ENCODE measurements around the gene LRRC4.
A peak's percentile ranks its signal among the peaks of the same experiment; 100 is the strongest.

LRRC4 gene

DNA sequence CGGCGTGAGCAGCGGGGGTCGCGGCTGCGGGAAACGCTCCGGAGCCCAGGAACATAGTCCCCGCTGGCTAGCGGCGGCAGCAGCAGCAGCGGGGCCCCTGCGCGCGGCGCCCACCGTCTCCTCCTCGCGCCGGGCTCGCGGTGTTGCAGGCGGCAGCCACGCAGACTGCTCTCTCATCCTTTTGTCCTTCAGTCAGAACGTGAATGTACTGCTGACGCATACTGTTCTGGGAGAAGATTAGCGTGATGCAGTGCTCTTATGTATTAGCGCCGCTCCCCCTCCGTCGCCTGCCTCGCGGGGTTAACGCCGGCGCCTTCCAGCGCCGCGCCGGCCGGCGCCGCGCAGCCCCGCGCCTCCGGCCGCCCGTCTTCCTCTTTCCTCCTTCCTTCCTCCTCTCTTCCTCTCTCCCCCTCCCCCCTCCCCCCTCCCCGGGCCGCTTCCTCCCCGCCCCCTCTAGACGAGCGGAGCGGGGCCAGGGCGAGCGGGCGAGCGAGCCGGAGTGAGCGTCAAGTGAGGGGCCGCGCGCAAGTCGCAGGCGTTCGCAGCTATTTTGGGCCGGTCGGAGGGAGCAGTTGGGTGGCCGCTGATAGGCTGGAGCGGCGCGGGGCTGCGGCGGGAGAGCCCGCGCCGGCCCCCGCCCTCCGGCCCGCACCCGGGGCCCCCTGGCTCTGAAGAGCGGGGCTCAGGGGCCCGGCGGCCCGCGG lies 816 bp upstream of the LRRC4 start:
- DNase-seq (ENCODE audit: low spot score) = peak; percentile 22

DNA sequence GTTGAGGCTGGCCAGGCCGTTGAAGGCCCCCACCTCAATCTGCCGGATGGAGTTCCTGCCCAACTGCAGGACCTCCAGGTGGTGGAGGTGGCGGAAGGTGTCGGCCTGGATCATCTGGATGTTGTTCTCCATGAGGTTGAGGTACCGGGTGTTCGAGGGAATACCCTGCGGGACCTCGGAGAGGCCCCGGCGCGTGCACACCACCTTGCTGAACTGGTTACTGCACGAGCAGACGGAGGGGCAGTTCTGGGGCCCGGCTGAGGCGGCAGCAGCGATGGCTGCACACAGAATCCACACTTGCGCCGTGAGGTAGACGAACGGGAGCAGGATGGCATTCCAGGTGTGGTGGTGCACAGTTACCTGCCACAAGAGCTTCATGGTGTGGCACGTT lies 979 bp downstream of the LRRC4 start:
- no peak for DNase-seq (ENCODE audit: low spot score)

DNA sequence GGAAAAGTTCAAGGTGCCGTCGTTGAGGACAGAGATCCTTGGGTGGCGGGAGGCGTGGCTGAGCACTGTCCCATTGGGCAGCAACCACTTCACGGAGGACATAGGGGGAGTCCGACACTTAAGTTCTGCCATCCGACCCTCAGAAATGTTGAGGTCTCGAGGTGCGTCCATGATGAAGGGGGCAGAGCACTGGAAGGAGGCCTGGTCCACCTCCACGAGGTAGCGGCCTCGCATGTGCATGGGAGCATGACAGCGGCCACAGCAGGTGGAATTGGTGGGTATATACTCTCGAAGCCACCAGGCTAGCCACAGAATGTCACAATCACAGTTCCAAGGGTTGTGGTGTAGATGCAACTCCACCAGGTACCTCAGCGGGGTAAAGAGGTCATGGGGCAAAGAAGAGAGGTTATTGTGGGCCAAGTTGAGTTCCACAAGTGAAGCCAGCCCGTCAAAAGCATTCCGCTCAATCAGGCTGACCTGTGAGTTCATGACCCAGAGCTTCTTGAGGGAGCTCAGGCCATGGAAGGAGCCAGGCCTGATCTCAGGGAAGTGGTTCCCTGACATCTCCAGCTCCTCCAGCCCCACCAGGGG lies 1.7 kb downstream of the LRRC4 start:
- no peak for DNase-seq (ENCODE audit: low spot score)

DNA sequence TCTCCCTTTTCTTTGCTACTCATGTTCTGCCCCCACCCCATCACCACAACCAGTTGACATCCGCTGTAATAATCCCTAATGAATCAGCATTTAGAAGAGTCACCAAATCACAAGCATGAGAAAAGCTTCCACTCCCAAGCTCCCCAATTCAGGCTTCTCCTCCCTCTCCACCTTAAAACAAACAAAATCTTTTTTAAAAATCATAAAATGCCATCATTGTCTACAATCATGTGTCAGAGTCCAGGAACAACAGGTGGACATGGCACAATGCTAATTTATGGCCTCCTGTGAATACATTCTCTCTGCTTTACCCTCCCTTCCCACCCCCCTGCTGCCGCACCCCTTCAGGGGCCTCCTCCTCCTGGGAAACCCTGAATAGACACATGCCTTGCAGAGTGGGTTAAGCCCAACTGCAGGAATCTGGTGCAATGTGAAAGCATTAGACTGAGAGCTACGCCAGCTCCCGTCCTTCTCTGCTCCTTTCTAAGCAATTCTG lies 3.7 kb downstream of the LRRC4 start:
- DNase-seq (ENCODE audit: low spot score) = no peak

DNA sequence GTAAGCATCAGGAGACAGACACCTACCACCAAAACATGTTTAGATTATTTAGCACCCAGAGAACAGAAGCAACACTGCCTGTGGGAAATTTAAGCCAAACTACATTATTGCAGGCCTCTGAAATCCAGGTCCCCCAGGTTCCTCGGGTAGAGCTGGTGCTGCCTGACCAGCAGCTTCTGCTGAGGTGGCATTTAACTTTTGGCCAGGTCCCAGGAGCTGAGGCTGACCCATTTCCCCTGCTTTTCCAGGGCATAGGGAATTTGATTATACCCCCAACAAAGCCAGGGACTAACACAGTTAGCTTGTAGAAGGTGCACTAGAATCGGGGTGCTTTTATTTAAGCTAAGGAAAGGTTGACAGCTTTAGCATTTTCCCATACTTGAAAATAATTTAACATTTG lies 4.7 kb downstream of the LRRC4 start:
- DNase-seq (ENCODE audit: low spot score) = no peak

DNA sequence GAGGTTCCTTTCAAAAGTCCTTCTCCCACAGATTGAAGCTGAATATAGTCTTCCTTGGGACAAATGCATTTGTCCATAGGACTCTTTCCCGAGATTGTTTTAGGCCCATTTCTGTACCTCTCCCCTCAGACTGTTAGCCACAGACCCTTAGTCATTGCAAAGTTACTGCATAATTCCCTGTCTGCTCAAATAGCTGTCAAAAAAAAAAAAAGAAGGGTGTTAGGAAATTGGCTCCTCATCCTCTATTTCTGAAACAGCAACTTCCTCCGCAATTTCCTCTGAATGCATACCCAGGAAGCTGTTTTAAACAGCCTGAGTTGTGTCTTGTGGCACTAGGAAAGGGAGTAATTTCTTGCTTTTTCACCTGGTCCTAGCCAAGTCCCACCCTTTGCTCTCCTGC lies 5.4 kb downstream of the LRRC4 start:
- DNase-seq (ENCODE audit: low spot score) = no peak

DNA sequence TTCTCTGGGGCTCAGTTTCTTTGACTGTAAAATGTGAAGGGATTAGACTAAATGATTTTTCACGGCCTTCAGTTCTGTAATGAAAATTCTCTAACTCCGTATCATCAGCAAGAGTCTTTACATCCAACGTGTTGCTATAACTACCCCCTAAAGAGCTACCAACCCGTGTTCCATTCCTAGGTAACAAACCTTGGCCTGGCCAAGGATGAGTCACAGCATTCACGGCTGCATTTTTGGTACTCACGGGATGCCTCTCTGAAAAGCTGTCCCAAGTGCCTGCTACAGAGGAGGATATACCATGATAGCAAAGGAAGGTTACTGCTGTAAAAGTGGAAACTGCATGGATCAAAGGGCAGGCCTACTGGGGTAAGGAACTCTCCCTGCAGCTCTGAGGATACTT lies 5.9 kb downstream of the LRRC4 start:
- no peak for DNase-seq (ENCODE audit: low spot score)

DNA sequence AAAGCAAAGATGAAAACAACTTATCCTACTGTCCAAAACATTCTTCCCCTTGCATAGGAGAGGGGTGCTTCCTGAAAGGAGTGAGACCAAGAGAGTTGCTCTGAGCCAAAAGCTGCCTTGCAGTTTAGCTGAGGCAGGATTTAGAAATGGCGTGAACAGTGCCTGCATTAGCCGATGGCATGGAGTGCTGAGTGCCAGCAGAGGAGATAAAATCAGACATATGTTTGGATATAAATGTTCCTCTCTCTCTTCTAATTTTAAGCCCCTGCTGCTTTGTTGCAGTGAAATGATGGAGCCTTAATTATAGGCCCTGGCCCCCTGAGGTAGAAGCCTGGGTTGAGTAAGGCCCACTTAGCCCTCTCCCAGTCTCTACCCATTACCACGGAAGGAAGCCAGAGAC lies 7.1 kb downstream of the LRRC4 start:
- DNase-seq (ENCODE audit: low spot score) = no peak

DNA sequence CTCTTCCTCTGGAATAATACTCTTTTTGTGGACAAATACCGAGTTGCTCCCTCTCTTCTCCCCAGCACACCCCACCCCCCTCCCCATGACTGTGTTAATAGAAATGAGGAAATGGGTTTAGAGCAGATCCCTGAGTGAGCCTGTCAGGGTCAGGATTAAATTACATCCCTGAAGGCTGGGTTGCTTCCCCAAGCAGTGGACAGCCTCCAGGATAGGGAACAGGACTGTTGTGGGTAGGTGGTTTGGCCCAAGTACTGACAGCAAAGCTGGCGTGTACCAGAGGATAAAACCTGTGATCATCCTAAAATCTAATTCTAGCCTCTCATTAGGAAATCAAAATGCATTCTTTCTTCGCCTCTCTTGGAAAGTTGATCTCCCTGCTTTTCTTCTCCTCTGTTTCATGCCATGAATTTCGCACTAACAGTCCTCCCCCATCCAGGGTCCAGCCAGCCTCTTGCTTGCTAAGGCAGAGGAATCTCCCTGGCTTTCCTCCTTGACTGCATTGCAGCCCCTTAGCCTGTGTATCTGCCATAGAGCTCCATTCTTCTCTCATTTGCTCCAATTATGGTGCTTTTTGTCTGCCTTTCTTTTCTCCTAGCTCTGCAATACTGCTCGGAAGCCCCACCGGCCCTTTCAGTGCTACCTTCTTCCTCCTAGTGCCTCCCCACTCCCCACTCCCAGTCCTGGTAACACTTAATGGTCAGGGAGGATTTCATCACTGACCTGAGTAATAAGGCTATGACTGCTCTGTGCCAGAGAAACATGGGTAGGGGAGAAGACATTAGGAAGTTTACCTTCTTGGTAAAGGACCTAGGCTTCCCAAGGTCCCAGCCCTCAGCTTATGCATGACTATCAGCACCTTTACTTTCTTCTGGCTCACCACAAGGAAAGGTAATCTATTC lies 8.4 kb downstream of the LRRC4 start:
- DNase-seq (ENCODE audit: low spot score) = no peak

DNA sequence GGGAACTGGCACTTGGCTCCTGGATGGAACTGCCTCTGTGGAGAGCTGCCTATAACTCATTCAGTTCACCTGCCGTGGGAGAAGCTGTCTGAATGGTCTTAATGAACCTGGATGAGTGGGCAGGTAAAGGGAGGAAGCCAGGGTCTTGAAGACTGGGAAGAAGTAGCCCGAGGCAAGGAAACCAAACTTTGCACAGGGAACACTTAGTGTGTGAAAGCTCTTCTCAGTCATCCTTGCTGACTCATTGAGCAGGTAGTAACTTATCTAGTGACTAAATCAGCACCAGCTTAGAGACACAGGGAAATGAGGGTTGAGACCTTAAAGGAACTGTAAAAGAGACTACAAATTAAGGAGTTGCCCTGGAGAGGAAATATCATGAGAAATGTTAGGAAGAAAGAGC lies 9.9 kb downstream of the LRRC4 start:
- DNase-seq (ENCODE audit: low spot score) = no peak

DNA sequence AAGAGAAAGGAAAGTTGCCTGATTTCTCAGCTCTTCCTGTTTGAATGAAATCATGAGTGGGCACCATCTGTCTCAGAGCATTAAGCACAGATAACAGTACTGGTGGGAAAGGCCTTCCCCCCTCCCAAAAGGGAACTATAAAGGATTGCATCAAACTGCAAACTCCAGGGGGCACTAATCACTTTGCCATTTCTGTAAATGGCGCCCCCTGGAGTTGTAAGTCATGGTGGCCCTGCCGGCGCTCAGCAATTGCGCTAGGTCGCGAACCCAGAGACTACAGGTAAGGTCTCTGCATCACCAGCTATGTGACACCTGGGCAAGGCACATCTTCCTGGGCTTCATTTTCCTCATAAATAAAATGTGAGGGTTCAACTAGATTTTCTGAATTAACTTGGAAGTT lies 11.1 kb downstream of the LRRC4 start:
- no peak for DNase-seq (ENCODE audit: low spot score)

DNA sequence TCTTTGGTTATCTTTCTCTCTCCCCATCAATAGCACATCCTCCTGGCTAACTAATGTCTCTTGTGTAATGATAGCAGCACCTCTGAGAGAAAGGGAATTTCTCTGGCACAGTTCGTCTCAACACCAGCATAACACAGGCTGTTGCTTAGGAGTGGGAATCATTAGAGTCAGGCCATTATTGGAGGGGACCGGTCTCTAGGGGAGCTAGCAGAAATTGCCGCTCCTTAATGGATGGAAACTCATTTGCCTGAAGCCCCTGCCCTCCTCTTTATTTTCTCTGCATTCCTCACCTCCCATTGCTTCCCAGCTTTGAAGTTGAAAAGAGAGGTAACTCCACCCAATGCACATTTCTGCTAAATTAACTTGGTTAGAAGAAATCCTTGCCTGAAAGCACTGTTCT lies 11.9 kb downstream of the LRRC4 start:
- DNase-seq (ENCODE audit: low spot score) = no peak

DNA sequence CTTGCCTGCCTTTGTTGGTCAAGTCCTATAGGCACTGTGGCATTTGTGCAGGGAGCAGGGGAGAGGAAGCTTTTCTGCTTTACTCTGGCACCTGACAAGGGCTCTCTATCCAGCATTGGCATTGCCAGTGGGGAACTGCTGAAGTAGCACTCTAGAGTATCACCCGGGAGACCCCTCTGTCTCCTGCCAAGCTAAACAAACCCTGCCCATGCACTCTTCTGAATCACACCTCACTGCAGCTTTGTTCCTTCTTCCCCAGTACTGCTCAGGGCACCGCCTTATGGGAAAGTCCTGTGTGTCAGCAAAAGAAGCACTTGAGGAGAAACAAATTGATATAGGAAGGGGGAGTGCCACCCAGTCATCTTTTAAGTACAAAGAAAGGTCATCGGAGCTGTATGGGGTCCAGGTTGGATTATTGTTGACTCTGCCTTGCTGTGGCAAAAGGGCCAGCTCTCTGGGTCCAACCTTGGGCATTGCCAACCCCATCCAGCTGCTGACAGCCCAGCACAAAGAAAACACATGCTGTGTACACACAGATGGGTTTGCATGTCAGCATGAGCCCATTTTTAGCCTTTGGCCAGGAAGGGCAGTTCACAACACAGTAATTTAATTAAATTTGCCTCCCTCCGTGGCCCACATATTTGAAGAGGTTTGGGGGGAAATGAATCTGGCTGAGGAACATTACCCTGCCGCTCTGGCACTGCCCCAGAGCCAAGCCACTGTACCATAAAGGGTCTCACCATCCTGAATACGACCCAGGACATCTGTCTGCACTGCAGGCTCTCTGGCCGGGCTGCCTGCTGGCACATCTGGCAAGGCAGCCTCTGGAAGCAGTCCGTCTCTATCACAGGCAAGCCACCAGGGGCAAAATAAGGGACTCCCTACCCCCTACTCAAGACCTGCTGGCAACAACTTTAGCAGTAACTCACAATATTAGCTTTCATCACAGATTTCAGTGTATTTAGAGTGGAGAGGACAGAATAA lies 13.1 kb downstream of the LRRC4 start:
- no peak for DNase-seq (ENCODE audit: low spot score)

DNA sequence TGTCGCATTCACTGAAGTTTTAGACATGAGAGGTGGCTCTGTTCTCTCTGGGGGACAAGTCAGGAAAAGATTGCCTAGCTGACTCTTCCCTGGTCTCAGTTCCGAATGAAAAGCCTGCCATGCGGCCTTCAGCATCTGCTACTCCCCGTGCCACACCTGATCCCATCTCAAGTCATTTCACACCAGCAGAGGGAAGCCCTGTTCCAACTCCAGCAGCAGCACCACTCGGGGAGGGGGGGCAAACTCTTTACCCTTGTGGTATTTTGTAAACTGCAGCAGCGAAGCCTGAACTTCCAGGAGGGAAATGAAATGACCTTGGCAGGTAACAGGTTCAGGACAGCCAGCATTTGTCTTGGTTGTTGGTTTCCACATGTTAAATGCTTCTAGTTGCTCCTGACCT lies 13.8 kb downstream of the LRRC4 start:
- no peak for DNase-seq (ENCODE audit: low spot score)

DNA sequence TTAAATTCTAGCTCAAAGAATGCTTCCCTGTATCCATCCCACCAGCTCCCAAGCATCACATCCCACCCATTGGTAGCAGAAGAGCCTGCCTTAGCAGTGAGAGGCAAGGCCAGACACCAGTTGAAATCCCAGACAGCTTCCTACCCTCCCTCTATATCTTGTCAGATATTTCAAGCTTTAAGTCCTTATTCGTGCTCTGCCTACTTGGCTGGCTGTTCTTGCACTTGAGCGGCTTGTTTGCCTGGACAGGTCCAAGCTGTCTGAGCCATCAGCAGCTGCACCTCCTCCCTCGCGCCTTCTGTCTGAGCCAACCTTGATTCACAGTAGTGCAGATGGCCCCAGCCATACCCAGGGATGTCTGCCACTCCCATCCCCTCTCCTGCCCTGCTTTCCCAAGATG lies 16.4 kb downstream of the LRRC4 start:
- DNase-seq (ENCODE audit: low spot score) = no peak

DNA sequence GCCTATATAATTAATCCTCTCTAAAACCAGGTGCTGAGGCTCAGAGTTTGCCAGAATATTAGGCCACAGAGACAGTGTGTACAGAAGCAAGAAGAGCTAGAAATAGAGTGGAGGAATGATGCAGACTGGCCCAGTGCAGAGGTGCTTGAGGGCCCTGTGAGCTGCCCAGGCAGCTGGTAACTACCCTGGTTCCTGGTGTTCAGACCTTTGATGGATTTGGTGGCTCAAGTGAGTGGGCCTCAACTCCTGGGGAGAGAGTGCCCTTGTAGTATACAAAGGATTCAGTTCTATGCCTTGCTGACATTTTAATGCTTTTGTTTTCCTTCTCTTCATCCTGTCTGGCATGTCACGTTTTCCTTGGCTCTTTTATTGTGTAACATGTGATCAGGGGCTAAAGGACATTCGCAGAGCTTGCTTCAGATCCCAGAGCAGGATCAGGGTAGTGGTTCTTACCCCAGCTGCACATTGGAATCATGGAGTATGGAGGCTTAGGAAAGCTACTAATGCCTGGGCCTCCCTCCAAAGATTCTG lies 20.0 kb downstream of the LRRC4 start:
- no peak for DNase-seq (ENCODE audit: low spot score)

DNA sequence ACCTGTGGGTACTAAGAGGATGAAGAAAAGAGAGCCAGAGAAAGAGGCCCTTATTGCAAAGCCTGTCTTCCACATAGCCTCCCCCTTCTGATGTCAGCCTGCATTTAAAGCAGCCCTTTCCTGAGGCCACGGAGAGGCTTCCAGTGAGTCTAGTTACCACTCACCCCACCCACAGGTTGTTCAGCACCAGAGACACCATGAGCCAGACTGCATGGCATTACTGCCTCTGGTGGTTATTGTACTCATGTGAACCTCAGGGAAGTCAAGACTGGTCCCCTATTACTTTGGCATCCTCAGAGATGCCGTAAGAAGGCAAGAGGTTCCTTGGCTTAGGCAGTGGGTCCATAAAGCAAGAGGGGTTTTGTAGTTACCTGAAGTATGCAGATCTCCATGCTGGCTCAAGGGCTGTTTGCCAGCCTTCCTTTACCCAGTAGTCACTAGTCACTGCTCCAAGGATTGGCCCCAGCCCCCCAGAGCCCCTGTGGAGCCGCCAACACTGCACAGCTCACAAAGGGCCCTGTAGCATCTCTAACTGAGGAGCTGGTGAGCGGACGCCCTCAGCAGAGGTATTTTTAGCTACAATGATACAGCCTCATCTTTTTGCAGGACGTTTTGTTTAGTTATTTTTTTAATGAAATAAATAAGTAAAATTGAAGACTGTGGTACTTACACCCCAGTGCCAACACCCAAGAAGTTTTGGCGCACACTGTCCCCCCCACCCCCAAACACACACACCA lies 20.7 kb downstream of the LRRC4 start:
- DNase-seq (ENCODE audit: low spot score) = no peak

DNA sequence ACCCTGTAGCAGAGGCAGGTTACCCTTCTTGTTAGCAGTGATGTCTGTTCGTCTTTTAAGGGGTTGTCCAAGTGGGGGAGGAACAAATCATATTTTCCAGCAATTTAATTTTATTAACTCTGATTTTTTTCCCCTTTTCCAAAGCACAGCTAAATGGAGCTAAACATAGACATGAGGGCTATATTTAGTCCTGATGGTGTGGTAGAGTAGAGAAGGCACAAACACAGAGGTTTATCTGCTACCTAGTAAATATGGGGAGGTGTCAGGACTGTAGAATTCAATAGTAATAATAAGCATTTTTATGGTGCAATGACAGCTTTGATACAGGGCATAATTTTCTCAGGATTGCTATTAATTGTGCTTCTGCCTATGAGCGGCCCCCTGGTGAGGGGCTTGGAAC lies 22.5 kb downstream of the LRRC4 start:
- no peak for DNase-seq (ENCODE audit: low spot score)

DNA sequence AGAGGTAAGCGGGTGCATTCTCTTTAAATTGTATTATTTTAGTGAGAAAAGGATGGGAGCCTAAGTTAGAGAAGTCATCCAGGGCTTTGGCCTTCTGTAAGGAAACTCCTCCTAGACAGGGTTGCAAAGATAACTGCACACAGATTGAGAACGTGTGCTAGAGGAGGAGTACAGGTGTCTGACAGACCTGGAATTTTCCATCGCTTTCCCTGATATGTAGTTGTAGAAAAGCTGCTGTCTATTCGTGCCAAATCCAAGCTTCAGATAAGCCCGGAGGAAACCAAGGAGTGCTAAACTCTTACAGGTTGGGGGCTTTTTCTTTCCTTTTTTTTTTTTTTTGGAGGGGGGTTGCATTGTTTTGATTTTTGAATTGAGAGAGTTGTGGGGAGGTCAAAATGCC lies 23.1 kb downstream of the LRRC4 start:
- no peak for DNase-seq (ENCODE audit: low spot score)

DNA sequence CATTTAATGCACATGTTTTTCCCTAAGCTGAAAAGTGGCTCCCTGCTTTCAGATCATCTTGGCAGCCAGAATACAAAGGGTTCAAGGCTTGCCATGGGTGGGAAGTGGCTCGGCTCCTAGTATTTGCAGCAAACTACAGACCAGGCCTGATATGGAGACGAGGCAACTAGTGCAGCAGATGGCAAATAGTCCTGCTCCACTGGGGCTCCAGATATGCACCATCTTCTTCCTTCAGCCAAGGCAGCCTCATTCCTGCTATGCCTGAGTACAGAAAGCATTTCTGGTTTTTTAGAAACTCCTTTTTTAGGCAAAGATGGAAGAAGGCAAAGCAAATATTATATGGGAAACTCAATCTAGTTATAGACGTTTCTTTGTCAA lies 23.9 kb downstream of the LRRC4 start:
- no peak for DNase-seq (ENCODE audit: low spot score)
